Inferior parietal cortex (tissue), 1 donor: ENCODE data around the gene PKNOX1.
"Not testable (repeated sequence)": the region's sequence is repeated elsewhere in the genome, so short reads cannot be mapped to it uniquely, and the experiment has no call there.

Source experiments
- DNase-seq: peaks from one replicate; pipeline ENCODE4 v3.0.0-alpha.2; 2016; ENCODE audit errors: extremely low spot score

PKNOX1 gene

DNA sequence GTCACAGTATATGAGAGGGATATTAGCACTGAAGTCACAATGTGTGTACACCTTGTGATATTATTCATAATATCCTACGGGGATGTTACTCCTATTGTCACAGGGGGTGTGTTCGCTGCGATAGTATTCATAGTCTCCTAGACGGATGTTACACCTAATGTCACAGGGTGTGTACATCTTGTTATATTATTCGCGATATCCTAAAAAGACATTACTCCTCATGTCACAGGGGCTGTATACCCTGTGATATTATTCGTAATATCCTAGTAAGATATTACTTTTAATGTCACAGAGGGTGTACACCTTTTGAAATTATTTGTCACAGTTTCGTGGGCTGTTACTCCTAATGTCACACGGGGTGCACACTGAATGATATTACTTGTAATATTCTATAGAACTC, 23.2 kb upstream of the PKNOX1 start:
- not testable (repeated sequence) for DNase-seq

GRCh38 chr21:42956824-42957630, 17.3 kb upstream of the PKNOX1 start:
- no peak for DNase-seq

DNA sequence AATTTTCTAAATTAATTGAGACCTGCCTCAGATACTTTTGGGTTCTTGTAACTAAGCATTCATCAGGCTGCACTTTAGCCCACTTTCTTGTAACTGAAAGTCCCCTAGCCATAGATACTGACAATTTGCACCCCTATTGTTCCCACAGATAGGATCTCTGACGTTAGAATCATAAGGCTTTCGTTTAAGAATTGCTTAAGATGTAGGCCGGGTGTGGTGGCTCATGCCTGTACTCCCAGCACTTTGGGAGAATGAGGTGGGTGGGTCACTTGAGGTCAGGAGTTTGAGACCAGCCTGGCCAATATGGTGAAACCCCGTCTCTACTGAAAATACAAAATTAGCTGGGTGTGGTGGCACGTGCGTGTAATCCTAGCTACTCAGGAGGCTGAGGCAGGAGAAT, 16.2 kb upstream of the PKNOX1 start:
- not testable (repeated sequence) for DNase-seq

DNA sequence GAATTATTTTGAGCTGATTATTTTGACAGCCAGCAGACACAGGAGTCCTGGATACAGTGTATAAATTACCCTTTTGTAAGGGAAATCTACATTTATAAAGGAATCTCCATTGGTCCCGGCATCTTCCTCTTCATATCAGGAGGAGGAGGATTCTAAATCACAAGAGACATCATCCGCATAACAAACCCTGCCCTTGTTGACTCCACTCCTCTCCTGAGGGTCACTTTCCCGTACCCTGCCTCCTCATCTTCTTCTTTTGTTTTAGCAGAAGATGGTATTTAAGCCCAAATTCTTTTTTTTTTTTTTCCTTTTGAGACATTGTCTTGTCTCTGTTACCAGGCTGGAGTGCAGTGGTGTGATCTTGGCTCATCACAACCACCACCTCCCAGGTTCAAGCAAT, 14.6 kb upstream of the PKNOX1 start:
- no peak for DNase-seq

DNA sequence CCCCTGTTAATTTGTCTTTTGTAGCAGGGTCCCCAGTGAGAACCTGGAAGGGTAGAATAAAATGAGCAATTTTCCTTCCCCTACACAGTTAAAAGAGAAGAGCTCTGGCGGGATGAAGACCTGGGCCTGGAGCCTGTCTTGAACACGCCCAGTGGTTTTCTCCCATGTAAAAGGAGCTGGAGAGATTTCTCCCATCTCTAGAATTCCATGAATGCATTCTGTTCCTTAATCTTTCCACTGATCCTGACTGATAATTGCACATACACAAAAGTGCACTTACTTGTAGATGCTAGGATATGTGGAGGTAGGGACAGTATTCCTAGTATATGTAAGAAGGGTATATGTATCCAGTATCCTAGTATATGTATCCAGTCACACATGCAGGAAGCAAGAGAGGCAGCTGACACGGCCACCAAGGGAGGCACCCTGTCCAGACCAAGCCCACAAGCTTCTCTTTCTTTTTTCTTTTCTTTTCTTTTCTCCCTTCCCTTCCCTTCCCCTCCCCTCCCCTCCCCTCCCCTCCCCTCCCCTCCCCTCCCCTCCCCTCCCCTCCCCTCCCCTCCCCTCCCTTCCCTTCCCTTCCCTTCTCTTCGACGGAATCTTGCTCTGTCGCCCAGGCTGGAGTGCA, 11.9 kb upstream of the PKNOX1 start:
- no peak for DNase-seq

GRCh38 chr21:42964086-42964485, 10.3 kb upstream of the PKNOX1 start:
- DNase-seq = no peak

DNA sequence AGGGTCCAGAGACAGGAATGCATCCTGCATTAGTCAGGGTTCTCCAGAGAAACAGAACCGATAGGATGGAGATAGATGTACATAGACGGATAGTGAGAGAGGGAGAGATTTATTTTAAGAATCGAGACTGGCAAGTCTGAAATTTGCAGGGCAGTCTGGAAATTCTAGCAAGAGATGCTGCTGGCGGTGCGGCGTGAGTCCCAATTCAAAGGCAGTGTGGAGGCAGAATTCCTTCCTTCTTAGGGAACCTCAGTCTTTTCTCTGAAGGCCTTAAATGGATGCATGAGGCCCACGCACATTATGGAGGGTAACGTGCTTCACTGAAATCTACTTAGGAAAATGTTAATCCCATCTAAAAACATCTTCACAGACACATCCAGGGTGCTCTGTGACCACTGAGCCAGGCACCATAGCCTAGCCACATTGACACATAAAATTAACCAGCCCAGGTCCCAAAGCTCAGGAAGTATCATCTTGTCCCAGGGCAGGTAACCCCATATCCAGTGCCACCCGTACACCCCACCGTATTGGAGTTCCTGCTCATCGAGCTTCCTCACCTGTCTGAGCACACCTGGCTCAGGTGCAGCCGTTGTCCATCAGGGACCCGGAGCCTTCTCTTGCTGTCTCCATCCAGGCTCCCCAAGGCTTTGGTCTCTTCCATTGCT, 9.7 kb upstream of the PKNOX1 start:
- peak; percentile 13 for DNase-seq

- DNase-seq = no peak
These were observed 9.2 kb upstream of the PKNOX1 start for GRCh38 chr21:42965211-42965560.

- DNase-seq = not testable (repeated sequence)
These were observed 6.7 kb upstream of the PKNOX1 start for GRCh38 chr21:42967616-42968015.

DNA sequence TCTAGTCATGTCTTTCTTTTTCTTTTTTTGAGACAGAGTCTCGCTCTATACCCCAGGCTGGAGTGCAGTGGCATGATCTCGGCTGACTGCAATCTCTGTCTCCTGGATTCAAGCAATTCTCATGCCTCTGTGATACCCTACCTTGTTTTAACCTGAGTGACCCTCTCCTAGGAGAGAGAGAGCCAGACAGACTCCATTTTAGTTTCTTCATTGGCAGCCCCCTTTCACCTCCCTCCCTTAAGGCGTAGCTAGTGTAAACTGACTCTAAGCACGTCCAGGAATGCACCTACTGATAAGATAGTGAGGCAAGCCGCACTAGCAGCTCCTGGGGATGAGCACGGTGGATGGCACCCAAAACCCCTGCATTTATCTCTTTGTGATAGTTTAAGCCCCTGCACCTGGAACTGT, 5.2 kb upstream of the PKNOX1 start:
- DNase-seq = no peak

GRCh38 chr21:42970946-42971653, 3.3 kb upstream of the PKNOX1 start:
- DNase-seq = no peak

DNA sequence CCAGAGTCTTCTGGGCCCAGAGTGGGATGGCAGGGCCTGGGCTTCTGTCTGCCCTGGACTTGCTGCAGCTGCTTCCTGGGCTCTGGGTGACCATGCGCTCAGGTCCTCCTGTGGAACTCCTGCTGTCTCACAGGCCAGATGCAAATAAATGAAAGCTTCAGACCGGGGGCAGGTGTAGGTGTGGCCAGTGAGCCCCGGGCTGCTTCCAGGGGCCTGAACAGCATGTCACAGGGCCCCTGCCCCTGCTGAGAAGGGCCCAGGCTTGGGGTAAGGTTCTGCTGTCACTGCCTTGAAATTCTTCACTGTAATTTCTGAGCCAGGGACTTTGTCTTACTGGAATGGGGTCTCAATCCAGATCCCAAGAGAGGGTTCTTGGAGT, 2.5 kb upstream of the PKNOX1 start:
- no peak for DNase-seq

- DNase-seq = no peak
These were observed 912 bp upstream of the PKNOX1 start for GRCh38 chr21:42973309-42973990.

DNA sequence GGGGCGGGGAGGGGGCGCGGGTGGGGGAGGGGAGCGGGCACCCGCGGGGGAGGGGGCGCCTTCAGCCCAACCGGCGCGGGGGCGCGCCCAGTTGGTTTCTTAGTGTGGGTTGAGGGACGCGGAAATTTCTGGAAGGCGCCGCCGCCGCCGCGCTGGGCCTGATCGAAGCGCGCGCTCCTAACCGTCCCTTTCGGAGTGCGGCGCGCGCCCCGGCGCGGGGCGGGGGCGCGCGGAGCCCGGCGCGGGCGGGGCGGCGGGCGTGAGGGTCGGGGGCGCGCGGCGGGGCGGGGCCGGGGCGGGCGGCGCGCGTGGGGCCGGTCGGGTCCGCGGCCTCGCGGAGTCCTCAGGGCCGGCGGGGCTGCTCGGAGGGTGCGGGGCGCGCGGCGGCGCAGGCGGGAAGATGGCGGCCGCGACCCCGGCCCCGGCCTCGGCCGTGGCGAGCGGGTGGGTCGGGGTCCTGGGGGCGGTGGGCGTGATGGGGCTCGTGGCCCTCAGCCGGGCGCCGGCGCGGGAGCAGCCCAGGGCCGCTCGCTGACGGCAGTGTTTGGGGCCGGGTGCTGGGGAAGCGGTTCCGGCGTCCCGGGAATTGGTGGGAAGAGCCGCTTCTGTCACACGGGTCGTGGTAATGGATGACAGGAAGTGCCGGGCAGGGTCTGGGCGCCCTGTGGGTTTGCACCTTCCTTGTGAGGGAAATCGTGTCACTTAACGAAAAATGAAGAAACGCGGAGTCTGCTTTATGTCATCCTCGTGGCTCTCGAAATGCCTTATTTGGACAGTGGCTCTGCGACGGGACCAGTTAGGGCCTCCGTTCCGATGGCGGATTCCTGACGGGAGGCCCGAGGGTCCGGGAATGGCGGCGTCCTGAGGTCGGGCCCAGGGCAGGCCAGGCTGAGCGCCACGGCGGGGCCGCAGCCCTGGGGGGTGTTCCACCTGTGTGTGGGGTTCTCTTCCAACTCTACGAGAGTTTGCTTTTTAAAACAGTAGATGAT, 764 bp downstream of the PKNOX1 start:
- peak; percentile 44 for DNase-seq

GRCh38 chr21:42975886-42976608, 1.7 kb downstream of the PKNOX1 start:
- no peak for DNase-seq

- DNase-seq = no peak
These were observed 6.2 kb downstream of the PKNOX1 start for GRCh38 chr21:42980312-42981213.

DNA sequence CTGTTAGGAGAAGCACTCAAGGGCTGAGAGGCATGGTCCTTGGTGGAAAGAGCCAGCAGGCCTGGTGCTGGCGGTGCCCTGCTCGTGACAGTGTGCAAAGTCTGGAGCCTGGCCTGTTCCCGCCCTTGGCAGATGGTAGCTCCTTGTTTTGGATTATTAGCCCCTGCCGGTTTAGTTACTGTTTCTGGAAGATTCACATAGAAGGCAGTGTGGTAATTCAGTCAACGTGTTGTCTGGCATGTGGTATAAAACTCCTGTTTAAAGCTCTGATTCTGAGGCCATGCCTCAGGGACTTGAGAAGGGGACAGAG, 6.8 kb downstream of the PKNOX1 start:
- no peak for DNase-seq

DNA sequence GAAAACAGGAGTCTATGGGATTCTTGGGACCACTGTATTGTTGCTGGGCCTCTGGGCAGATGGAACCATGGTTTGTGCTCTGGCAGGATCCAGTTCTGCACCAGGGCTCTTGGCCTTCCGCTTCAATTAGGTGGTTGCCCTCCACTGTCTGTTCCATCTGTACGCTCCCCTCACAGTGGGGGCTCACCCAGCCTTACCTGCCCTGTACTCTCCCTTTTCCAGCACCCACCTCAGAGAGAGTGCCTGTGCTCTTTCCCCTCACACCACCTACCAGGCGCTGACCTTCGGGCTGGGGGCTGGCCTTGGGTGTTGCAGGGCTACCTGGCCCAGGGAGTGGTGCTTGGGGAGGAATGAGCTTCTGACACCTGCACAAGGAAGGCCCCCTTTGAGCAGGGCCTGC, 7.5 kb downstream of the PKNOX1 start:
- no peak for DNase-seq

DNA sequence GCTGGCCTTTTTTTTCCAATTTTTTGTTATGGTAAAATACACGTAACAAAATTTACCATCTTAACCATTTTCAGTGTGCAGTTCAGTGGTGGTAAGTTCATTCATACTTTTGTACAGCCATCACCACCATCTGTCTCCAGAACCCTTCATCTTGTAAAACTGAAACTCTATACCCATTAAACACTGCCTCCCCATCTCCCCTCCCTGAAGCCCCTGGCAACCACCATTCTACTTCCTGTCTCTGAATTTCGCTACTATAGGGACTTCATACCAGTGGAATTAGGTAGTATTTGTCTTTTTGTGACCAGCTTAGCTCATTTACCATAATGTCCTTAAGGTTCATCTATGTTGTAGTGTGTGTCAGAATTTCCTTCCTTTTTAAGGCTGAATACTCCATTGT, 8.7 kb downstream of the PKNOX1 start:
- no peak for DNase-seq
